ENCODE results near the gene NRXN2.

The NRXN2 gene

DNA sequence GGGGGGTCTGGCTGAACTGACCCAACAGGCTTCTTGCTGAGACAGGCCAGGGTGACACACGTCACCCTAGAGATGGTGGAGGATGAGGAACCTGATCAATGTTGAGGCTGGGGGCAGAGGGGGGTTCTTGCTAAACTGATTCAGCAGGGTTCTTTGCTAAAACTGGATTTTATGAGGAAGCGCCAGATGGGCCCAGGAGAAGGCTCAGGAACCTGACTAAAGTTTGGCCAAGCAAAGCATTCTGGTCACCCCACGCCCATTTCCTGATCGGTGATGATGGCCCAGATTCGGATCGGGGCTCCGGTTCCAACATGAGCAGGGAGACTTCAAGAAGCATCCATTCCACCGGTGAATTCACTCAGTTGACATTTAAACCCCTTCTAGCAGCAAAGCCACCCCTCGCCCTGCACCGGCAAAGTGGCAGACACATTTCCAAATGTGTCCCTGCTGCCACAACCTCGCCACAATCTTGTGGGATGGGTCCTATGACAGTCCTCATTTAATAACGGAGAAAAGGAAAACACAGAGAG lies 166.2 kb downstream of the NRXN2 start:
- TF ChIP-seq, protein P1, sequence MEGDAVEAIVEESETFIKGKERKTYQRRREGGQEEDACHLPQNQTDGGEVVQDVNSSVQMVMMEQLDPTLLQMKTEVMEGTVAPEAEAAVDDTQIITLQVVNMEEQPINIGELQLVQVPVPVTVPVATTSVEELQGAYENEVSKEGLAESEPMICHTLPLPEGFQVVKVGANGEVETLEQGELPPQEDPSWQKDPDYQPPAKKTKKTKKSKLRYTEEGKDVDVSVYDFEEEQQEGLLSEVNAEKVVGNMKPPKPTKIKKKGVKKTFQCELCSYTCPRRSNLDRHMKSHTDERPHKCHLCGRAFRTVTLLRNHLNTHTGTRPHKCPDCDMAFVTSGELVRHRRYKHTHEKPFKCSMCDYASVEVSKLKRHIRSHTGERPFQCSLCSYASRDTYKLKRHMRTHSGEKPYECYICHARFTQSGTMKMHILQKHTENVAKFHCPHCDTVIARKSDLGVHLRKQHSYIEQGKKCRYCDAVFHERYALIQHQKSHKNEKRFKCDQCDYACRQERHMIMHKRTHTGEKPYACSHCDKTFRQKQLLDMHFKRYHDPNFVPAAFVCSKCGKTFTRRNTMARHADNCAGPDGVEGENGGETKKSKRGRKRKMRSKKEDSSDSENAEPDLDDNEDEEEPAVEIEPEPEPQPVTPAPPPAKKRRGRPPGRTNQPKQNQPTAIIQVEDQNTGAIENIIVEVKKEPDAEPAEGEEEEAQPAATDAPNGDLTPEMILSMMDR (IDR thresholded peaks at IDR 0.05; ENCODE audit: extremely low read depth, missing control alignments), result no peak
- DNase-seq (ENCODE audit: low spot score), result no peak
